T47D (cell line): ENCODE measurements around the gene KLHDC9.
A peak's percentile ranks its signal among the peaks of the same experiment; 100 is the strongest.

Experiments used
- DNase-seq, 2 experiments: peaks; one replicate each; pipeline versions ENCODE4 v3.0.0 to v3.0.0-alpha.2; 2011 to 2012; ENCODE audit warnings: low read depth in 1 of 2, low spot score in 1 of 2
- JUND ChIP-seq: IDR thresholded peaks from 2 replicates; pipeline ENCODE4 v1.6.1; 2012; ENCODE audit warnings: low read depth
- in situ Hi-C: cut with HindIII; loops from 2 replicates; pipeline ENCODE4 v1.10.0; 2016; ENCODE audit warnings: low sequenced_read_pairs, low pct_unique_long_range_greater_than_20kb

The KLHDC9 gene

GRCh38 chr1:161091796-161092507 is 6.2 kb upstream of the KLHDC9 start:
- no peak for DNase-seq
- in situ Hi-C loops: no loop called here
- TF ChIP-seq JUND: no peak

GRCh38 chr1:161092621-161093028 is 5.5 kb upstream of the KLHDC9 start:
- in situ Hi-C loops: no loop called here
- no peak for TF ChIP-seq JUND
- DNase-seq: peak; percentile 55 to 86

GRCh38 chr1:161094481-161094880 is 3.7 kb upstream of the KLHDC9 start:
- no peak for DNase-seq
- in situ Hi-C loops: no loop called here

GRCh38 chr1:161095230-161095629 is 2.9 kb upstream of the KLHDC9 start:
- DNase-seq: no peak
- in situ Hi-C loops: no loop called here
- TF ChIP-seq JUND: no peak

More at GRCh38 chr1:161094481-161094880, 3.7 kb upstream of the KLHDC9 start:
- no peak for TF ChIP-seq JUND

- no peak for TF ChIP-seq JUND
- no peak for DNase-seq
- in situ Hi-C loops: no loop called here
Observed at GRCh38 chr1:161096015-161096414, 2.1 kb upstream of the KLHDC9 start.

- in situ Hi-C loops: no loop called here
- no peak for DNase-seq
- no peak for TF ChIP-seq JUND
Observed at GRCh38 chr1:161096530-161096929, 1.6 kb upstream of the KLHDC9 start.

GRCh38 chr1:161099090-161099802 is 1.1 kb downstream of the KLHDC9 start:
- no peak for DNase-seq
- in situ Hi-C loops: no loop called here
- TF ChIP-seq JUND: no peak

- in situ Hi-C loops: no loop called here
- DNase-seq: no peak
- no peak for TF ChIP-seq JUND
Observed at GRCh38 chr1:161100556-161100955, 2.4 kb downstream of the KLHDC9 start.

GRCh38 chr1:161106431-161106830 is 8.3 kb downstream of the KLHDC9 start:
- no peak for TF ChIP-seq JUND
- DNase-seq: no peak
- in situ Hi-C loops: no loop called here

- DNase-seq: no peak
- no peak for TF ChIP-seq JUND
- in situ Hi-C loops: no loop called here
Observed at GRCh38 chr1:161111117-161111516, 13.0 kb downstream of the KLHDC9 start.

- TF ChIP-seq JUND: no peak
- in situ Hi-C loops: no loop called here
- no peak for DNase-seq
Observed at GRCh38 chr1:161111527-161111926, 13.4 kb downstream of the KLHDC9 start.

- no peak for DNase-seq
- TF ChIP-seq JUND: no peak
- in situ Hi-C loops: no loop called here
Observed at GRCh38 chr1:161113915-161114314, 15.8 kb downstream of the KLHDC9 start.

GRCh38 chr1:161114556-161114955 is 16.4 kb downstream of the KLHDC9 start:
- no peak for TF ChIP-seq JUND
- in situ Hi-C loops: no loop called here
- DNase-seq: no peak
